DMS114 treated with DMSO at 0.1 percent for 48 hours (cell line): Measurements from ENCODE around the gene GNG12.
"Not testable (repeated sequence)": the region's sequence is repeated elsewhere in the genome, so short reads cannot be mapped to it uniquely, and the experiment has no call there.

Experiments used
- DNase-seq: peaks from one replicate; lab custom pipeline; 2025; ENCODE audit not compliant: unreplicated experiment; lab: John Stamatoyannopoulos, UW

Gene GNG12

DNA sequence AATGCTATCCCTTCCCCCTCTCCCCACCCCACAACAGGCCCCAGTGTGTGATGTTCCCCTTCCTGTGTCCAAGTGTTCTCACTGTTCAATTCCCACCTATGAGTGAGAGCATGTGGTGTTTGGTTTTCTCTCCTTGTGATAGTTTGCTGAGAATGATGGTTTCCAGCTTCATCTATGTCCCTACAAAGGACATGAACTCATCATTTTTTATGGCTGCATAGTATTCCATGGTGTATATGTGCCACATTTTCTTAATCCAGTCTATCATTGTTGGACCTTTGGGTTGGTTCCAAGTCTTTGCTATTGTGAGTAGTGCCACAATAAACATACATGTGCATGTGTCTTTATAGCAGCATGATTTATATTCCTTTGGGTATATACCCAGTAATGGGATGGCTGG, 168.0 kb downstream of the GNG12 start:
- not testable (repeated sequence) for DNase-seq

DNA sequence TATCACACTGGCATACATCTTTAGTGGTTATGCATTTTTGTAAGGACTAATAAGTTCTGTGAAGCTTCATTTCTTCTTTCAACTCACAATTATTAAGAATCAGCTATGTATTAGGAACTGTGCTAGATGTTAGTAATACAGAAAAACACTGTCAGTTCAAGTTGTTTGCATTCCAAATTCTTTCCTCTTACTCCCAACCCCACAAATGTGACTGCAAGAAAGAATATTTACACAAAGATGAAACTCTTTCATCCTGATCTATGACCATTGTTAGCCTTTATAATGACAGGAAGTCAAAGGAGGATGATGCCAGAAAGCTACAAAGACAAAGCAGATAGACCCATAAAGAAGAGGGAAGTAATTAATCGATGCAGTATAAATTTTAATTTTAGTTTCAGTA, 169.2 kb downstream of the GNG12 start:
- no peak for DNase-seq

DNA sequence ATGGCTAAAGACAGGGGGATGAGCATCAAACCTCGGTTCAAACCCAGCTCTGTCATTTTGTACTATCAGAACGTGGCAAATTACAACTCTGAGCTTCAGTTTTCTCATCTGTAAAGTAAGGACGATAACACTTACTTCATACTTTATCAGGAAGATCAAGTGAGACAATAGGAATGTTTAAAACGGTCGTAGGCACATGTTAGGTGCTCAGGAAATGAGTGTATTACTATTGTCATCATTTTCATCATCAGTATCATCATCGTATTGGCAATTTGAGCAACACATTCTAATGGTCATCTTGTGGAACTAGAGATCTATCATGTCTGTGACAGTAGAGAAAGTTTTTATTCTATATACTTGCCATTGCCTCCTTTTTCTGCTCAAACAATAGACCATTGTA, 170.4 kb downstream of the GNG12 start:
- DNase-seq, result no peak

DNA sequence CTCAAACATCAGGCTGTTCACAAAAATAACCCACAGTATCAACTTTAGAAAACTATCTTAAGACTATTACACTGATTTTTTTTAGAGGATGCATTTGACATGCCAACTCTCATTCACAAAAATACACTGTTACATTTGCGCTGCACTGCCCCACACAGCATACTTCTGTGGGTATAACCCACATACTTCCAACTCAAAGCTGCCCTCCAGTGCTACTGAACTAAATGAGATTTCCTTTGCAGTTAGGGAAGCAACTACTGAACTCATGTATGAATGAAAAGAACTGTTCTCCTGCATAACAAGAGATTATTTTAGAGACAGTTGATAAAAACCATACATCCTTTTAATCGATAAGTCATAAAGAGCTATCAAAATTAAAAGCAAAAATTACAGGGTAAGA, 174.0 kb downstream of the GNG12 start:
- DNase-seq, result no peak

DNA sequence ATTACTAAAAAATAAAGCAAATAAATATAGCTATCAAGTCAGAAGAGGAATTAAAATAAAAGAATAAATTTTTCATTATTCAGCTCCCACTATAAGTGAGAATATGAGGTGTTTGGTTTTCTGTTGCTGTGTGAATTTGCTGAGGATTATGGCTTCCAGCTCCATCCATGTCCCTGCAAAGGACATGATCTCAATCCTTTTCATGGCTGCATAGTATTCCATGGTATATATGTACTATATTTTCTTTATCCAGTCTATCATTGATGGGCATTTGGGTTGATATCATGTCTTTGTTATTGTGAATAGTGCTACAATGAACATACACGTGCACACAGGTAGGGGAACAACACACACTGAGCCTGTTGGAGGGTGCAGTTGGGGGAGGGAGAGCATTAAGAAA, 176.1 kb downstream of the GNG12 start:
- DNase-seq, result not testable (repeated sequence)

DNA sequence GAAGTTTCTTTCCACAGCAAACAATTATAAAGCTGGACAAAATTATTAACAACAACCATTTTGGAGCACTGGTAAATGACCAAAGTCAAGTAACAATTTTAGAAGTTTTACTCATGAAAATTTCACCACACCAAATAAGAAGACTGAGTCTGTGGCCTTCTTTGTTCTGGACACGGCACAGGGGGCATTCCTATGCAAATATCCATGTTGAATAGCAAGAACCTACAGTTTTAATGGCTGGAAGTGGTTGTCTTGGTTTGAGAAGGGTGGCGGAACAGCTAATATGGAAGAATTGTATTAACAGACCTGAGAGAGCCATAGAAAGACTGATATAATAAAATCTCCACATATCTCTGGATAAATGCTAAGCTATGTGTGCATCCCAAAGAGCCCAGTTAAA, 177.7 kb downstream of the GNG12 start:
- DNase-seq, result no peak

DNA sequence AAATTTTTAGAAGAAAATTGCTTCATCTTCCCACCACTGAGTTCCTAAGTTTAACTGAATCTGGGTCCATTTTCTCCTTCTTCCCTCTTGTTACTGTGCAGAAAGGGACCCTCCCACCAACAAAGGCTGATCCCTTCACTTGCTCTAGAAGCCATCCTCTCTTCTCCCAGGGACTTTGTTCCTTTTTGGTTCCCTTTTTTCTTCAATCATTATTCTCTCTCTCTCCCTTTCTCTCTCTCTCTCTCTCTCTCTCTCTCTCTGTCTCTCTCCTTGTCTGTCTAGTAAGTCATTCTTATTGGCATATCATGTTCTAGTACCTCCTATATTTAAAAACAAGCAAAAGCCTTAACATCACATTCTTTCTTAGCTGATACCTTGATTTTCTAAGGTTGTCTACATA, 180.0 kb downstream of the GNG12 start:
- DNase-seq, result no peak

DNA sequence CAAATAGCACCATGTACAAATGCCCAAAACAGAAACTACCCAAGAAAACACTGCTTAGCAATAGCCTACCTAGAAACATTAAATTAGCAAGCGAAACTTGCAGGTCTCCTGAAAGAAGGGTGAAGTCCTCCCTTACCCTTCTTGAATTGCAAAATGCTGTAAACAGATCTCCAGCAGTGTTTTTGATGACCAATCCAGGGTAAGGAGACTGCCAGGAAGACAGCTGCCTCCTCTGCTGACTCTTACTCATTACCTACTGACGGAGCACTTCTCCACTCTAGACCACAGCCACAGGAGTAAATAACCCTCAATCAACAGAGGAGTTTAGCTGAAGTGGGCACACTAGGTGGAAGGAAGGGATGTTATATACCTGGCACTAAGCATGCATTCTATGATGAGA, 180.5 kb downstream of the GNG12 start:
- no peak for DNase-seq
